Measurements from ENCODE around the gene LRRC61.

The LRRC61 gene

GRCh38 chr7:150327308-150327707, 4.2 kb downstream of the LRRC61 start:
- peaks cover 0 to 11% of the 10 kb centered on the region in 2 donors for H3K27me3 ChIP-seq
- H3K4me3 ChIP-seq, result no peak overlapping the region
- no peak for TF ChIP-seq CTCF (IDR thresholded peaks at IDR 0.05)
- H3K27ac ChIP-seq, result no peak overlapping the region
- peaks cover 0 to 37% (median 0%) of the 10 kb centered on the region in 3 donors for H3K36me3 ChIP-seq
- intact Hi-C loops (cut with DNase I; ENCODE audit: low total_unique reads), result no loop called here
- H3K4me1 ChIP-seq, result peaks cover 0 to 15% (median 10%) of the 10 kb centered on the region in 4 donors
- DNase-seq, result no peak
- H3K9me3 ChIP-seq, result no peaks in the 10 kb centered on the region

- no peak for DNase-seq
- no peak overlapping the region for H3K4me3 ChIP-seq
- H3K4me1 ChIP-seq, result peaks cover 0 to 1% (median 0%) of the 10 kb centered on the region in 4 donors
- H3K27ac ChIP-seq, result no peak overlapping the region
- H3K27me3 ChIP-seq, result no peaks in the 10 kb centered on the region
- peaks cover 0 to 37% (median 0%) of the 10 kb centered on the region in 3 donors for H3K36me3 ChIP-seq
- intact Hi-C loops (cut with DNase I; ENCODE audit: low total_unique reads), result no loop called here
- H3K9me3 ChIP-seq, result no peaks in the 10 kb centered on the region
- TF ChIP-seq CTCF (IDR thresholded peaks at IDR 0.05), result no peak
These were observed 6.4 kb downstream of the LRRC61 start for GRCh38 chr7:150329331-150330120.

- H3K36me3 ChIP-seq, result peaks cover 0 to 37% (median 0%) of the 10 kb centered on the region in 3 donors
- no peak overlapping the region for H3K4me3 ChIP-seq
- intact Hi-C loops (cut with DNase I; ENCODE audit: low total_unique reads), result no loop called here
- H3K4me1 ChIP-seq, result peaks cover 0 to 7% (median 3%) of the 10 kb centered on the region in 4 donors
- no peak for TF ChIP-seq CTCF (IDR thresholded peaks at IDR 0.05)
- H3K9me3 ChIP-seq, result no peaks in the 10 kb centered on the region
- DNase-seq, result no peak
- no peak overlapping the region for H3K27ac ChIP-seq
- H3K27me3 ChIP-seq, result no peaks in the 10 kb centered on the region
These were observed 7.2 kb downstream of the LRRC61 start for GRCh38 chr7:150330211-150330885.

GRCh38 chr7:150332852-150333635, 9.9 kb downstream of the LRRC61 start:
- intact Hi-C loops (cut with DNase I; ENCODE audit: low total_unique reads), result no loop called here
- TF ChIP-seq CTCF (IDR thresholded peaks at IDR 0.05), result no peak
- Histone ChIP-seq H3K36me3 (peaks cover 0 to 40% (median 0%) of the 10 kb centered on the region in 3 donors), H3K4me1 (peaks cover 0 to 21% (median 13%) of the 10 kb centered on the region in 4 donors), H3K4me3 (no peak overlapping the region), H3K27ac (no peak overlapping the region), H3K9me3 (no peaks in the 10 kb centered on the region), H3K27me3 (no peaks in the 10 kb centered on the region)
- DNase-seq, result no peak

GRCh38 chr7:150333659-150334058, 10.5 kb downstream of the LRRC61 start:
- H3K36me3 ChIP-seq, result peaks cover 0 to 37% (median 0%) of the 10 kb centered on the region in 3 donors
- no peak overlapping the region for H3K4me3 ChIP-seq
- no peak for DNase-seq
- H3K27me3 ChIP-seq, result no peaks in the 10 kb centered on the region
- intact Hi-C loops (cut with DNase I; ENCODE audit: low total_unique reads), result no loop called here
- peaks cover 0 to 21% (median 13%) of the 10 kb centered on the region in 4 donors for H3K4me1 ChIP-seq
- TF ChIP-seq CTCF (IDR thresholded peaks at IDR 0.05), result no peak
- H3K27ac ChIP-seq, result no peak overlapping the region
- no peaks in the 10 kb centered on the region for H3K9me3 ChIP-seq

Measured in tibial artery (tissue), 4 donors.